RCC 7860 (cell line): ENCODE results near the gene INPP5A.
"Not testable (repeated sequence)": the region's sequence is repeated elsewhere in the genome, so short reads cannot be mapped to it uniquely, and the experiment has no call there.

Experiments used
- DNase-seq: peaks from one replicate; pipeline ENCODE4 v3.0.0-alpha.2; 2015; ENCODE audit warnings: low spot score
- FAIRE-seq: peaks from 2 replicates; lab custom pipeline; 2012; peaks lifted over from hg19 to GRCh38; lab: Jason Lieb, UNC

Gene INPP5A

GRCh38 chr10:132537684-132538001 is at the start of gene INPP5A:
Gene INPP5A, plus strand, starts transcription at chr10:132537787. Its CDS starts 310 bp downstream, at chr10:132538097.
- FAIRE-seq (no peak), DNase-seq (no peak)

GRCh38 chr10:132488231-132488821 is 49.3 kb upstream of the INPP5A start:
- DNase-seq (no peak), FAIRE-seq (no peak)

GRCh38 chr10:132489053-132489703 is 48.4 kb upstream of the INPP5A start:
- DNase-seq: no peak
- FAIRE-seq: no peak

GRCh38 chr10:132489704-132490534 is 47.7 kb upstream of the INPP5A start:
- no peak for FAIRE-seq
- DNase-seq: no peak

GRCh38 chr10:132491534-132491933 is 46.1 kb upstream of the INPP5A start:
- FAIRE-seq, DNase-seq: not testable (repeated sequence)

GRCh38 chr10:132492323-132493025 is 45.1 kb upstream of the INPP5A start:
- FAIRE-seq (no peak), DNase-seq (no peak)

GRCh38 chr10:132493246-132493755 is 44.3 kb upstream of the INPP5A start:
- no peak for FAIRE-seq
- DNase-seq: no peak

- FAIRE-seq: no peak
- DNase-seq: no peak
These were observed 43.8 kb upstream of the INPP5A start for GRCh38 chr10:132493756-132494290.

GRCh38 chr10:132494866-132495630 is 42.5 kb upstream of the INPP5A start:
- FAIRE-seq (no peak), DNase-seq (no peak)

- no peak for DNase-seq
- no peak for FAIRE-seq
These were observed 41.1 kb upstream of the INPP5A start for GRCh38 chr10:132496360-132497062.

GRCh38 chr10:132497063-132497680 is 40.4 kb upstream of the INPP5A start:
- DNase-seq (no peak), FAIRE-seq (no peak)

- no peak for FAIRE-seq
- no peak for DNase-seq
These were observed 39.6 kb upstream of the INPP5A start for GRCh38 chr10:132497861-132498561.

- FAIRE-seq: no peak
- DNase-seq: no peak
These were observed 38.8 kb upstream of the INPP5A start for GRCh38 chr10:132498562-132499366.

GRCh38 chr10:132499367-132499685 is 38.3 kb upstream of the INPP5A start:
- FAIRE-seq (no peak), DNase-seq (no peak)

- DNase-seq: peak; percentile 38
- FAIRE-seq: peak; percentile 35
These were observed 36.7 kb upstream of the INPP5A start for GRCh38 chr10:132500781-132501415.

- no peak for FAIRE-seq
These were observed 34.9 kb upstream of the INPP5A start for GRCh38 chr10:132502544-132503300.

More at GRCh38 chr10:132502544-132503300, 34.9 kb upstream of the INPP5A start:
- DNase-seq: no peak
